ENCODE results near the gene CAPN11. TPM values are rescaled to one million over a fixed set of nuclear protein-coding genes. Genes with fewer than 3 reads are reported as not detected.

CAPN11 gene
- total and polyA plus RNA-seq, 2 donors (not counting 3 experiments of a cell fraction or from before 2014, with no cell fraction given) = 1.4 to 1.7 TPM

- BruUV-seq (replicated peaks) = no TSS peak
- no peaks in the 10 kb centered on the region for H3K79me2 ChIP-seq (ENCODE audit: control insufficient read depth, insufficient read depth, low read length)
- no peaks in the 10 kb centered on the region for H3K9me3 ChIP-seq (replicated peaks; ENCODE audit: control insufficient read depth, insufficient read depth, low read length)
- H2AFZ ChIP-seq (ENCODE audit: low read depth, low read length) = no peak overlapping the region
- H3K27me3 ChIP-seq (ENCODE audit: control insufficient read depth in 2 of 2, insufficient read depth in 2 of 2, low read length in 2 of 2) = peaks cover 0 to 20% of the 10 kb centered on the region in 2 experiments
- H3K9ac ChIP-seq (replicated peaks; ENCODE audit: extremely low read depth, insufficient read depth, low read length) = no peak overlapping the region
- FAIRE-seq (no peak), DNase-seq (ENCODE audit: low read depth, low spot score) (no peak)
- H4K20me1 ChIP-seq (replicated peaks; ENCODE audit: control insufficient read depth, extremely low read depth, insufficient read depth, low read length) = no peaks in the 10 kb centered on the region
- H3K4me1 ChIP-seq (ENCODE audit: control insufficient read depth, extremely low read depth, insufficient read depth, low read length) = no peaks in the 10 kb centered on the region
- dilution Hi-C loops (cut with MboI; ENCODE audit: extremely low pct_ligation_motif_present, low sequenced_read_pairs) (no loop called here), intact Hi-C loops (cut with micrococcal nuclease) (no loop called here)
- ChIA-PET CTCF (interaction anchor here (0.8 to 2.4 kb wide), 8 partner anchors 10 to 87 kb away, joined by 3 to 9 read pairs (median 6); partner anchors contain the start of gene SLC35B2), POLR2A (interaction anchor here (0.9 kb wide), 1 partner anchor 77 kb away, joined by 4 read pairs; the partner anchor contains the start of gene HSP90AB1)
- H3K9me1 ChIP-seq (replicated peaks; ENCODE audit: control insufficient read depth, extremely low read depth, insufficient read depth, low read length) = no peaks in the 10 kb centered on the region
- H3K4me3 ChIP-seq (replicated peaks in 1 of 3; ENCODE audit: insufficient read depth in 1 of 3, low read depth in 1 of 3, low read length in 3 of 3) = no peak overlapping the region
- H3K27ac ChIP-seq (ENCODE audit: insufficient read depth, low read depth, low read length) = no peak overlapping the region
- no peak overlapping the region for H3K4me2 ChIP-seq (ENCODE audit: insufficient read depth, low read length)
- H3K36me3 ChIP-seq (ENCODE audit: control insufficient read depth in 2 of 2, extremely low read depth in 1 of 2, insufficient read depth in 2 of 2, low read length in 2 of 2) = no peaks in the 10 kb centered on the region
- no peak for TF ChIP-seq FOS (IDR thresholded peaks at IDR 0.05; ENCODE audit: borderline replicate concordance, insufficient read depth, low read length)
- TF ChIP-seq POLR2A (IDR thresholded peaks at IDR 0.05; ENCODE audit: low read depth, low read length) = no peak
- TF ChIP-seq MYC (IDR thresholded peaks at IDR 0.05; ENCODE audit: low read depth, low read length) = no peak
- TF ChIP-seq CTCF (IDR thresholded peaks at IDR 0.05; ENCODE audit: extremely low read depth in 1 of 2, insufficient read depth in 1 of 2, low read depth in 1 of 2, low read length in 2 of 2) = no peak
- no peak for TF ChIP-seq POLR2AphosphoS5 (IDR thresholded peaks at IDR 0.05; ENCODE audit: insufficient read depth, low read depth, low read length)
- no peak for TF ChIP-seq EZH2 (IDR thresholded peaks at IDR 0.05; ENCODE audit: borderline replicate concordance, low read depth, low read length, severe bottlenecking)
- TF ChIP-seq GATA2 (IDR thresholded peaks at IDR 0.05; ENCODE audit: insufficient read depth, insufficient read length, low read depth, low read length) = no peak
- TF ChIP-seq JUN (IDR thresholded peaks at IDR 0.05; ENCODE audit: borderline replicate concordance, insufficient read depth, insufficient read length, low read depth) = no peak
- TF ChIP-seq, protein P1, sequence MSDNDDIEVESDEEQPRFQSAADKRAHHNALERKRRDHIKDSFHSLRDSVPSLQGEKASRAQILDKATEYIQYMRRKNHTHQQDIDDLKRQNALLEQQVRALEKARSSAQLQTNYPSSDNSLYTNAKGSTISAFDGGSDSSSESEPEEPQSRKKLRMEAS (IDR thresholded peaks at IDR 0.05; ENCODE audit: insufficient read depth, insufficient read length) = no peak
Observed at GRCh38 chr6:44169886-44170570, 11.4 kb downstream of the CAPN11 start.

All from endothelial cell of umbilical vein (primary cell).